Fibroblast of lung (primary cell): Measurements from ENCODE around the gene HMG20A. TPM values are rescaled to one million over a fixed set of nuclear protein-coding genes. Genes with fewer than 3 reads are reported as not detected.

ENCODE experiments used
- DNase-seq, 2 donors: peaks; one replicate each; pipeline versions ENCODE4 v3.0.0 to v3.0.0-alpha.2; 2010; ENCODE audit warnings: low read depth in 2 of 2
- H2AFZ ChIP-seq: 2 replicates; pipeline ENCODE4 v1.5.1; 2012; ENCODE audit warnings: low read length, control low read depth, inconsistent platforms
- H3K27ac ChIP-seq: 2 replicates; pipeline ENCODE4 v1.5.1; 2011; ENCODE audit warnings: low read length, control low read depth; ENCODE audit not compliant: insufficient read depth
- H3K27me3 ChIP-seq: 2 replicates; pipeline ENCODE4 v1.5.1; 2011; ENCODE audit warnings: mild to moderate bottlenecking, low read length; ENCODE audit not compliant: control insufficient read depth, insufficient read depth
- H3K36me3 ChIP-seq: 2 replicates; pipeline ENCODE4 v1.5.1; 2011; ENCODE audit warnings: low read length; ENCODE audit not compliant: control insufficient read depth, insufficient read depth
- H3K4me1 ChIP-seq: 2 replicates; pipeline ENCODE4 v1.5.1; 2011; ENCODE audit warnings: low read length; ENCODE audit not compliant: control insufficient read depth, insufficient read depth; ENCODE audit errors: extremely low read depth
- H3K4me2 ChIP-seq: 2 replicates; pipeline ENCODE4 v1.5.1; 2011; ENCODE audit warnings: low read length, control low read depth; ENCODE audit not compliant: insufficient read depth; ENCODE audit errors: extremely low read depth
- H3K4me3 ChIP-seq, 4 experiments: fragments of 200-600 bp in 1 of 4; sonication (generic) in 1 of 4; replicated peaks in 1 of 4; 2 replicates each; pipeline ENCODE4 v1.5.1; 2011 to 2016; ENCODE audit warnings: low read length in 4 of 4, low read depth in 3 of 4, mild to moderate bottlenecking in 3 of 4, control low read depth in 2 of 4, inconsistent platforms in 1 of 4, mixed read lengths in 1 of 4; ENCODE audit not compliant: insufficient read depth in 1 of 4; ENCODE audit errors: control extremely low read depth in 1 of 4
- H3K79me2 ChIP-seq: 2 replicates; pipeline ENCODE4 v1.5.1; 2012; ENCODE audit warnings: mild to moderate bottlenecking, low read length, inconsistent platforms; ENCODE audit not compliant: control insufficient read depth, insufficient read depth
- H3K9ac ChIP-seq: 2 replicates; pipeline ENCODE4 v1.5.1; 2011; ENCODE audit warnings: mild to moderate bottlenecking, low read length, control low read depth; ENCODE audit not compliant: insufficient read depth
- H3K9me3 ChIP-seq: 2 replicates; pipeline ENCODE4 v1.5.1; 2012; ENCODE audit warnings: low read depth, low read length; ENCODE audit not compliant: control insufficient read depth, insufficient read depth
- H4K20me1 ChIP-seq: 2 replicates; pipeline ENCODE4 v1.5.1; 2011; ENCODE audit warnings: low read length; ENCODE audit not compliant: control insufficient read depth, insufficient read depth; ENCODE audit errors: extremely low read depth
- EZH2 ChIP-seq: IDR thresholded peaks from 2 replicates; pipeline ENCODE4 v1.5.1; 2012; ENCODE audit warnings: low read length, control low read depth, mild to moderate bottlenecking; ENCODE audit errors: missing control alignments
- polyA plus RNA-seq, 2 donors: library from polyadenylated mRNA; depleted of rRNA in 1 of 2; stranded (reverse) in 1 of 2; unstranded in 1 of 2; fragments of >200 nt; gene quantifications; 2 replicates each; pipeline ENCODE4 v1.2.1, GENCODE V29; 2011 to 2012; ENCODE audit warnings: missing spikeins in 1 of 2
- total RNA-seq: library from RNA; depleted of rRNA; stranded (reverse); fragments of >200 nt; gene quantifications from 2 replicates; pipeline ENCODE4 v1.2.1, GENCODE V29; 2014
- TF ChIP-seq, protein P1 (sequence below), 2 donors: IDR thresholded peaks in 1 of 2; conservative IDR thresholded peaks in 1 of 2; 1 replicate in 1 of 2; 2 replicates in 1 of 2; pipeline ENCODE4 v1.5.1; 2011 to 2012; ENCODE audit warnings: low read length in 2 of 2, control low read depth in 1 of 2, inconsistent platforms in 1 of 2, low read depth in 1 of 2, mild to moderate bottlenecking in 1 of 2

The HMG20A gene
- total and polyA plus RNA-seq, 2 donors (not counting 1 experiment from before 2014, with no cell fraction given): 26.3 to 38.0 TPM

DNA sequence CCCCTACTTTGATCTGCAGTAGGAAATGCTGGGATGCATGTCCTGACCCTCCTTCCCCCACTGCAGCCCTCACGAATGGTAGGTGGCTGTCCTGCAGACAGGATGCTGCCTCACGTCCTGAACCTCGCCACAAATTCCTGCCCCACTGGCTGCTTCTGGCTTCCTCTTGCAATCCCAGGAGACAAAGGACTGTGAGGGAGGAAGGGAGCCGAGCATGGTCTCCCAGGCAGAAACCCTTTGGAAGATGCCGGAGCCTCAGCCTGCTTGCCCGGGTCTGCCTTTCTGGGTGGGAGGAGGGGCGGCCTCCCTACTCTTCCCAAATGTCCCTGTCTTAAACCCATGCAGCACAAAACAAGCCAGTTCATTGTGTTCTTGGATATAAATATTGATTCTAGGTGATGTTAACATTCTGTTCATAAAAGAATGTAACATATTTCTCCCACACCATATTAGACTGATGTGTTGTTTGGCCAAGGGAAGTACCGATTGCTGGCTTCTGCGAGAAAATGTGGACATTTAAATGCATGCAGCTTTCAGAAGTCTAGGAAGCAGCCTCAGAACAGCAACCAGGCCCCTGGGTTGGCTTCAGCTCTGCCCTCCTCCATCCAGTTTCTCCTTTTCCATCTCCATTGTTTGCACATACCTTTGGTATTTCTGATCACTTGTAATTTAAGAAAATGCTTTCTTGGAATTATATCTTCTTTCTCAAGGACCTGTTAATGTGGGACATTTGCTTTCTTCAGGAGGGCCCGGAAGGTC lies 75.3 kb downstream of the HMG20A start:
- Histone ChIP-seq H3K4me3 (peak overlapping the region in 1 of 4 experiments; percentile 17), H3K9me3 (no peaks in the 10 kb centered on the region), H3K27me3 (no peaks in the 10 kb centered on the region), H3K27ac (peak overlapping the region; percentile 77), H3K4me1 (peaks cover 28% of the 10 kb centered on the region), H3K79me2 (no peaks in the 10 kb centered on the region), H2AFZ (no peak overlapping the region), H3K9ac (no peak overlapping the region), H3K36me3 (no peaks in the 10 kb centered on the region), H3K4me2 (peak overlapping the region; percentile 73), H4K20me1 (no peaks in the 10 kb centered on the region)
- TF ChIP-seq, protein P1, sequence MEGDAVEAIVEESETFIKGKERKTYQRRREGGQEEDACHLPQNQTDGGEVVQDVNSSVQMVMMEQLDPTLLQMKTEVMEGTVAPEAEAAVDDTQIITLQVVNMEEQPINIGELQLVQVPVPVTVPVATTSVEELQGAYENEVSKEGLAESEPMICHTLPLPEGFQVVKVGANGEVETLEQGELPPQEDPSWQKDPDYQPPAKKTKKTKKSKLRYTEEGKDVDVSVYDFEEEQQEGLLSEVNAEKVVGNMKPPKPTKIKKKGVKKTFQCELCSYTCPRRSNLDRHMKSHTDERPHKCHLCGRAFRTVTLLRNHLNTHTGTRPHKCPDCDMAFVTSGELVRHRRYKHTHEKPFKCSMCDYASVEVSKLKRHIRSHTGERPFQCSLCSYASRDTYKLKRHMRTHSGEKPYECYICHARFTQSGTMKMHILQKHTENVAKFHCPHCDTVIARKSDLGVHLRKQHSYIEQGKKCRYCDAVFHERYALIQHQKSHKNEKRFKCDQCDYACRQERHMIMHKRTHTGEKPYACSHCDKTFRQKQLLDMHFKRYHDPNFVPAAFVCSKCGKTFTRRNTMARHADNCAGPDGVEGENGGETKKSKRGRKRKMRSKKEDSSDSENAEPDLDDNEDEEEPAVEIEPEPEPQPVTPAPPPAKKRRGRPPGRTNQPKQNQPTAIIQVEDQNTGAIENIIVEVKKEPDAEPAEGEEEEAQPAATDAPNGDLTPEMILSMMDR (conservative IDR thresholded peaks at IDR 0.05 in 1 of 2, IDR thresholded peaks at IDR 0.05 in 1 of 2; ENCODE audit: low read depth in 1 of 2, low read length in 2 of 2): no peak
- no peak for TF ChIP-seq EZH2
- peak; percentile 36 to 54 for DNase-seq

DNA sequence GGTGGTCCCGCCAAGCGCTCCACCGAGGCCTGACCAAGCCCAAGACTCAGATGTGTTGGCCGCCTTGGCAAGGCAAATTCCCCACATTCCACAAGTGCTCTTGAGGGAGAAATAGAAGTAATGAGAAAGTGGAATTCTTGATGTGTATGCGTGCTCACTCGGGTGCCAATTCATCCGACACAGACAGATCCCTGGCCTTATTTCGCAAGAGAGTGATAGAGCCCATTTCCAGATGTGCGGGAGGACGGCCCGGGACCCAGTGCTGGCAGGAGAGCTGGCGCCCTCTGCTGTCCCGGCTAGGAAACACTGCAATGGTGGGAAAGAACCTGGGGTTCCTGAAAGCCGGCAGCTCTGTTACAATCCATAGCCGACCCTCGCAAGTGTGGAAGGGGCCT lies 76.0 kb downstream of the HMG20A start:
- Histone ChIP-seq H3K9ac (peak overlapping the region; percentile 55), H4K20me1 (no peaks in the 10 kb centered on the region), H3K4me3 (peak overlapping the region in 2 of 4 experiments; percentile 10 to 32), H3K79me2 (no peaks in the 10 kb centered on the region), H3K27me3 (no peaks in the 10 kb centered on the region), H3K27ac (peak overlapping the region; percentile 77), H3K36me3 (no peaks in the 10 kb centered on the region), H3K4me1 (peaks cover 31% of the 10 kb centered on the region), H3K9me3 (no peaks in the 10 kb centered on the region), H2AFZ (peak overlapping the region; percentile 52), H3K4me2 (peak overlapping the region; percentile 79)
- DNase-seq: peak; percentile 95 to 96
- TF ChIP-seq EZH2: no peak
- TF ChIP-seq, protein P1 (conservative IDR thresholded peaks at IDR 0.05 in 1 of 2, IDR thresholded peaks at IDR 0.05 in 1 of 2; ENCODE audit: low read depth in 1 of 2, low read length in 2 of 2): peak; percentile 95 to 96

DNA sequence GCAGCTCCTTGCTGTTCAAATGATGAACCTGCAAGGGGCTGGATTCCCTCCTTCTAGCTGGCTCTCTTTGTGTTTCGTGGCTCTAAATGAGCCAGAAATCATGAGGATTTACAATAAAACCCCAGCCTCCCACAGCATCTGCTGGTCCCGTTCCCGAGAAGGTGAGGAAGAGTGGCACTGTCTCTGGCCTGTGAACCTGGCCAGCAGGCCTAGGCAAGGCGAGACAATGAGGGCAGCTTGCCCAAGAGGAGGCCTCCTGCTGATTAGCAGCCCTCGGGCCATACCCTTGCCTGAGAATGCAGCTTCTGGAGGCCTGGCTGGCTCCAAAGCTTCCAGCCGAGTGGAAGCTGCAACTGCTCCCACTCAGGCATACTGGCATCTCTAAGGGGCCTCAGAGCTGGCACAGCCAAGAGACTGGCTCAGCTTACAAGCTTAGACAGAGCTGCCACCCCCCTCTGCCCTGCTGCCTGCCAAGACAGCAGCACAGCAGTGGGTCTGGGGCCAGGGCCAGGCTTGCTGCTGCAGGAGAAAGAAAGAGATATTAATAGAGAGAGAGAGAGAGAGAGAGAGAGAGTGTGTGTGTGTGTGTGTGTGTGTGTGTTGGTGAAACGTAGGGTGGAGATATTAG lies 76.5 kb downstream of the HMG20A start:
- H3K79me2 ChIP-seq: no peaks in the 10 kb centered on the region
- H3K9me3 ChIP-seq: no peaks in the 10 kb centered on the region
- peaks cover 31% of the 10 kb centered on the region for H3K4me1 ChIP-seq
- no peaks in the 10 kb centered on the region for H3K27me3 ChIP-seq
- peak overlapping the region; percentile 52 for H2AFZ ChIP-seq
- TF ChIP-seq EZH2: no peak
- TF ChIP-seq, protein P1 (conservative IDR thresholded peaks at IDR 0.05 in 1 of 2, IDR thresholded peaks at IDR 0.05 in 1 of 2; ENCODE audit: low read depth in 1 of 2, low read length in 2 of 2): no peak
- H4K20me1 ChIP-seq: no peaks in the 10 kb centered on the region
- DNase-seq: peak; percentile 55 to 59
- H3K36me3 ChIP-seq: no peaks in the 10 kb centered on the region
- peak overlapping the region; percentile 79 for H3K4me2 ChIP-seq
- peak overlapping the region in 1 of 4 experiments; percentile 32 for H3K4me3 ChIP-seq
- peak overlapping the region; percentile 55 for H3K9ac ChIP-seq
- H3K27ac ChIP-seq: peak overlapping the region; percentile 77
